ENCODE data around the gene DCDC1.

Gene DCDC1

GRCh38 chr11:31408201-31408600, 38.7 kb upstream of the DCDC1 start:
- H3K4me3 ChIP-seq (ENCODE audit: low read depth, low read length): no peak overlapping the region
- TF ChIP-seq CTCF (IDR thresholded peaks at IDR 0.05; ENCODE audit: borderline replicate concordance, insufficient read depth, low read depth, low read length): no peak

GRCh38 chr11:31404614-31405013, 35.1 kb upstream of the DCDC1 start:
- H3K4me3 ChIP-seq (ENCODE audit: low read depth, low read length): no peak overlapping the region
- TF ChIP-seq CTCF (IDR thresholded peaks at IDR 0.05; ENCODE audit: borderline replicate concordance, insufficient read depth, low read depth, low read length): no peak

- TF ChIP-seq CTCF (IDR thresholded peaks at IDR 0.05; ENCODE audit: borderline replicate concordance, insufficient read depth, low read depth, low read length): peak; percentile 21; the same call in 1 of the 2 replicates
- no peak overlapping the region for H3K4me3 ChIP-seq (ENCODE audit: low read depth, low read length)
Measured at GRCh38 chr11:31397239-31397834, 27.8 kb upstream of the DCDC1 start.

- no peak for TF ChIP-seq CTCF (IDR thresholded peaks at IDR 0.05; ENCODE audit: borderline replicate concordance, insufficient read depth, low read depth, low read length)
- no peak overlapping the region for H3K4me3 ChIP-seq (ENCODE audit: low read depth, low read length)
Measured at GRCh38 chr11:31387379-31387778, 17.8 kb upstream of the DCDC1 start.

- H3K4me3 ChIP-seq (ENCODE audit: low read depth, low read length): no peak overlapping the region
- TF ChIP-seq CTCF (IDR thresholded peaks at IDR 0.05; ENCODE audit: borderline replicate concordance, insufficient read depth, low read depth, low read length): no peak
Measured at GRCh38 chr11:31383116-31383515, 13.6 kb upstream of the DCDC1 start.

GRCh38 chr11:31375879-31376278, 6.3 kb upstream of the DCDC1 start:
- no peak overlapping the region for H3K4me3 ChIP-seq (ENCODE audit: low read depth, low read length)
- TF ChIP-seq CTCF (IDR thresholded peaks at IDR 0.05; ENCODE audit: borderline replicate concordance, insufficient read depth, low read depth, low read length): no peak

GRCh38 chr11:31366795-31367194, 2.7 kb downstream of the DCDC1 start:
- no peak for TF ChIP-seq CTCF (IDR thresholded peaks at IDR 0.05; ENCODE audit: borderline replicate concordance, insufficient read depth, low read depth, low read length)

More at GRCh38 chr11:31366795-31367194, 2.7 kb downstream of the DCDC1 start:
- no peak overlapping the region for H3K4me3 ChIP-seq (ENCODE audit: low read depth, low read length)
